SK-N-DZ (cell line): ENCODE data around the gene ITGA8.

Experiments
- DNase-seq: peaks from one replicate; pipeline ENCODE4 v3.0.0-alpha.2; 2015; ENCODE audit warnings: low spot score

ITGA8 gene

GRCh38 chr10:15464381-15464780 lies 255.3 kb downstream of the ITGA8 start:
- no peak for DNase-seq
